ENCODE measurements around the gene SORCS1.

The SORCS1 gene

DNA sequence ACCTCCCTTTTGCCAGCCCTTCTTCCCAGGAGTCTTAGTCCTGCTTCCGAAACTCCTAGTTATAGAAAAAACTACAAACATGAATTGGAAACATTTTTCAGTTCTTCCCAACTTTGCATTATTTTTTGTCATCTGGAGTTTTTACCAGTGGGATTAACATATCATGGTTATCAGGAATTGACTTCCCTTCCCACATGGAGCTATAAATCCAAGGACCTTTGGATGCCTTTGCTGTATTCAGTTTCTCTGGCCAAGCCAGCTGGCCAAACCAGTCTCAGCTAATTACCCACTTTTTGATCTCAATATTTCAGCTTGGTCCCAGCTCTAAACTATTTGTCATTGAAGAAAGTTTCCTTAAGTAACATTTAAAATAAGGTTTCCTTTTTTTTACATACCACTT is 570.6 kb downstream of the SORCS1 start:
- no peak for DNase-seq (ENCODE audit: low read depth)

DNA sequence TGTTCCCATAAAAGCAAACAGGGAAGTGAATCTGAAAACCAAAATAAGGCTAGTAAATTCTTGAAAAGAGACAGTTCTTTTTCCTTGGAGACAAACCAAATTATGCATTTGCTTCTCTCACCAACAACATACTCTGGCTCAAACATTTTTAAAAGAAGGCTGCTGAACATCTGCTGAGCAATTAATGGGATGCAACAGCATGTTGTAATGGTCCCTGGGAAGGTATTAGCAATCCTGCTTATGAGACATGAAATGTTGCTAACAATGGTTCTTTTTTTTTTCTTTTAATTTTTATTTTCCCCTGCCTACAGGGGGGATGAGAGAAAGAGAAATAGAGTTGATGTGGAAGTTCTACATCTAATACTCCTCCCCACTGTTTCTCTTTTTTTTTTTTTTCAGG is 572.1 kb downstream of the SORCS1 start:
- DNase-seq (ENCODE audit: low read depth), result no peak

DNA sequence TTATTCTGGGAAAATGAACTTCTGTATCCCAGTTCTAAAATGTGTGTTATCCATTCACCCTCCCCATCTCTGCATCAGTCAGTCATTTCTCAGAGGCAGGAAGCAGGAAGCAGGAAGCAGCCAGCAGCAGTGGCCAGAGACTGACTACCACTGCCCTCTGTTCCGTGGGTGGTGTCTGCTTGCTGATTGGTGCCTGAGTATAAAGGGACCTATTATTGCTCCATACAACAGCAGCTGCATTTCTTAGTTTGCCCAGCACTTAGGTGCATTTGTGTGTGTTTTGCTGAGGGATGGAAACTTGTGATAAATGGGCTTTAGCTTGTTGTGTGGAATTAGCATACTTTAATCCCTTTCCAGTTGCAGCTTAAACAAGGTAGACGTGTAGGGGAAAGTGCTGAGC is 582.2 kb downstream of the SORCS1 start:
- DNase-seq (ENCODE audit: low read depth), result no peak

- no peak for DNase-seq (ENCODE audit: low read depth)
Observed at GRCh38 chr10:106577756-106578155, 586.8 kb downstream of the SORCS1 start.

- no peak for DNase-seq (ENCODE audit: low read depth)
Observed at GRCh38 chr10:106577266-106577665, 587.2 kb downstream of the SORCS1 start.

DNA sequence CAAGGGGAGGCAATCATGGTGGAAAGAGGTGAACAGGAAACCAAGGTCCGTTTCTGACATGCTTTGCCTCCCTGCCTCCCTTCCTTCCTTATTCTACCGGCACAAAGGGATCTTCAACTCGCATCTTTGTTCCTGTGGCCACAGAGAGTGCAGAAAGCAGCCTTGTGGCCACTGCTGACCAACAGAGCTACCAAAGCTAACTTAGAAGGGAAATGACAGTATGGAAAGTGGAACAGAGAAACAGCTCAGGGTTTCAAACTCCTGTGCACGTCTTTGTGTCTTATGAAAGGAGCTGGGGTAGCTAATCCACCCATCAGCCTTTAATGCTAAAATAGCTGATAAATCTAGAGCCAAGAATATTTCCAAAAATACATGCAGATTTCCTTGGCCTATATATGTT is 588.0 kb downstream of the SORCS1 start:
- no peak for DNase-seq (ENCODE audit: low read depth)

DNA sequence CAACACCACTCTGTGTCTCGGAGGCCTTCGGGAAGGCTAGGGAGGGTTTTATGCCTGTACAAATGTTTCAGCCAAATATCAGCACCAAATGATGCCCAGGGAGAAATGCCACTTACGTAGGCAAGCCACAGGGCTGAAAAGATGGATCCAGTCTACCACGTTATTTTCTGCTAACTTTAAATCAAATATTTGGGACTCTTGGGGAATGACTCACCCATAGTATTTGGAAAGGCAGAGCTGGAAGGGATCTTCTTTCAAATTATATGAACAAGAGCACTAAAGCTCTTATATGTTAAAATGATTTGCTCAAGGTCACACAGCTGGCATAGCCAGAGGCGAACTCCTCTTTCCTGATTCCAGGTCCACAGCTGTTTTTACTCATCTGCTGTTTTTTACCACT is 591.4 kb downstream of the SORCS1 start:
- no peak for DNase-seq (ENCODE audit: low read depth)

GRCh38 chr10:106571192-106571946 is 593.1 kb downstream of the SORCS1 start:
- DNase-seq (ENCODE audit: low read depth), result no peak

GRCh38 chr10:106570268-106570667 is 594.2 kb downstream of the SORCS1 start:
- no peak for DNase-seq (ENCODE audit: low read depth)

DNA sequence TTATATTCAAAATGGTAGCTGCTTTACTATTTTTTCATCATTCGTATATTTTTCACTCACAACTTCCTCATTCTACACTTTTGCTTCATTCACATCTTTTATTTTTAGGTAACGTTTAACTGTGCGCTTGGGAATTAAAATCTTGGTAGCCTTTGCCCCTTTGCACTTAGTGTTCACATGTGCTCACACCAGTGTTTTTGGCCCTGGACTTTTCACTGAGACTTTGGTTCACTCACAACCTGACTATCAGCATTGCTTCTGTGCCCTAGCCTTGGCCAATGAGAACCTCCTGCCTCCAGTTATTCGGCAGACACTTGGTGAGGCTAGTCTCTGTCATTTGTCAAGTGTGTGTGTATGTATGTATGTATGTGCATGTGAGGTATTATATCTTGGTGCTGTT is 596.9 kb downstream of the SORCS1 start:
- no peak for DNase-seq (ENCODE audit: low read depth)

- DNase-seq (ENCODE audit: low read depth), result no peak
Observed at GRCh38 chr10:106566873-106567272, 597.6 kb downstream of the SORCS1 start.

GRCh38 chr10:106565546-106565945 is 599.0 kb downstream of the SORCS1 start:
- no peak for DNase-seq (ENCODE audit: low read depth)

DNA sequence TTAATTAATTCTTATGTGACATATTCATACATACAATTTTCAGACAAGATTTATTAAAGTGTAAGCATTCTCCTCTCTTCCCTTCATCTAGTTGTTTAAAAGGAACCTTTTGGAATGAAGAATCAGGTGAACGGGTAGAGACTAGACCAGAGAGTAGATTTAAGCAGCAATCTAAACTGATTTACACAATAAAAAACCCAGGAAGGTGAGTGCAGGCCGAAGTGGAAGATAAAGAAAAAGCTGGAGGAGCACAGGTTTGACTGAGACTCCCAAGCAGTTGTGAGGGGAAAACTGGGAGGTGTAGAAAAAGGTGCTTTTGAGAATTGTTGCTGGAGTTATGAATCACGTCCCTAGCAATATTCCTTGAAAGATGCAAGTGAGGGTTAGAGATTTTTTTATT is 601.1 kb downstream of the SORCS1 start:
- no peak for DNase-seq (ENCODE audit: low read depth)

GRCh38 chr10:106560925-106561640 is 603.4 kb downstream of the SORCS1 start:
- DNase-seq (ENCODE audit: low read depth), result no peak

- no peak for DNase-seq (ENCODE audit: low read depth)
Observed at GRCh38 chr10:106559442-106559841, 605.1 kb downstream of the SORCS1 start.

DNA sequence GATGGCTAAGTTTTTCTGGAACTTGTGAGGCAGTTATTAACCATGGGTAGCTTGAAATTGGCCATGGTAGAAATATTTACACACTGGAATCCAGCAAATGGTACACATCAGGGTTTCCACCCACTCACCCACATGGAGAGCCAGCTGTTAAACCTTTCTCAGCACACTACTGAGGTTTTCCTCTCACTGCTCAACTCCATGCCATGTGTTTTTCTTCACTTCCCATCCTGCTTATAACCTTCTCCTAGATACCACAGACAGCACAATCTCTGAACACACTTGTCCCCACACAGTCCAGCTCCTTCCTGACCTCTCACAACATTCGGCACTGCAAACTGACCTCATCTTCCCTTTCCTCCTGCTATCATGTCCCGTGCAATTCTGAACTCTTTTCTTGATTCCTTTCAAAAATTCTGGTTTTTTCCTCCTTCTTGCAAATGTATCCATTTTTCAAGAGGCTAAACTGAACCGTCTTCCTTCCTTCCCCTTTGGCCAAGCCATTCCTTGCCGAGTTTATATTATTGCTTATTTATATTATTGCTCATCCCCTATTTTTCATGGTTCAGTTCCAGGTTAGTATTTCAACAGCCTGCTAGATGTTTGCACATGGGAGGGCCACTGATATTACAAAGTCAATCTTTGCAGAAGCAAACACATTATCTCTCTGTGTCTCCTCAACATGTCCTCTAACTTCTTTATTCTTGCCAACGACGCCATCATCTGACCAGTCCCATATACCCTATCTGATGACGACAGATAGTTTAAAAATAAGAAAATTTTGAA is 606.4 kb downstream of the SORCS1 start:
- no peak for DNase-seq (ENCODE audit: low read depth)

GRCh38 chr10:106557053-106557452 is 607.5 kb downstream of the SORCS1 start:
- DNase-seq (ENCODE audit: low read depth), result no peak

DNA sequence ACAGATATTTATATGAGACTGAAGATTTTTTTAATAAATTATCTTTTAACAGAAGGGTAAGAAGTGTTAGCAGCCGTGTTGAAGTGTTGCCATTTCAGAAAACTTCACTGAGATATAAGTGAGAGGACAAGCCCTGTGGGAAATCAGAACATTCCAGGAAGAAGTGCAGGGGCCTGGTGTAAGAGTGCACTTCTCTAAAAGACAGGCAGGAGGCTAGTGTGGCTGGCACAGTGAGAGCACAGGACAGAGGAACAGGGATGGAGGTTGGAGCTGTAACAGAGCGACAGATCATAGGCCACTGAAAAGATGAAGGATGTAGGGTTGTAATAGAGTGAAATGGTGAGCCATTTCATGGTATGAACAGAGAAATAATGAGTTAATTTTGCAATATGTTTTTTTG is 608.9 kb downstream of the SORCS1 start:
- no peak for DNase-seq (ENCODE audit: low read depth)

GRCh38 chr10:106551501-106552062 is 612.9 kb downstream of the SORCS1 start:
- no peak for DNase-seq (ENCODE audit: low read depth)

GRCh38 chr10:106548832-106549231 is 615.7 kb downstream of the SORCS1 start:
- DNase-seq (ENCODE audit: low read depth), result no peak

GRCh38 chr10:106547047-106547635 is 617.4 kb downstream of the SORCS1 start:
- no peak for DNase-seq (ENCODE audit: low read depth)

DNA sequence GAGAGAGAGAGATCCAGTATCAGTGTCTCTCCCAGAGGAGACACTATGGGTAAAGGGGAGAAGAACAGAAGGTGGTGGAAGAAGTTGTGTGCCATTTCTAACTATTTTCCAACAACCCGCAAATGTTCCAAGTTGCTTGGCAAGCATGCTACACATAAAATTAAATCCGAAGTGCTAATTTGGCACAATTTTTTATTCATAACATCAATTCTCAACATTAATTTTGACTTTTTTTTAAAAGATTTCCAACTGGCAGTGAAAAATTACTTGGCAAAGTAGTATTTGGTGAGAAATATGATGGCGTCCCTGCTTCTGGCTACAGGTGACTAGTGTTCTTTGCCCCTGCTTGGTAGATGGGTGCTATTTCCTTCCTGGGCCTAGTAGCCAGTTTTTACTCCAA is 622.0 kb downstream of the SORCS1 start:
- no peak for DNase-seq (ENCODE audit: low read depth)

Data from stimulated activated CD8-positive, alpha-beta memory T cell treated with anti-CD3 and anti-CD28 coated beads, Interleukin-12 subunit alpha, Interleukin-12 subunit beta, amount 100 ng/mL, for 1 hour (primary cell).